ENCODE measurements around the gene NABP2.

Gene NABP2

GRCh38 chr12:56278905-56279304 is 54.8 kb downstream of the NABP2 start:
- no peak for DNase-seq (ENCODE audit: low spot score)
